ENCODE data around the gene DR1. TPM values are rescaled to one million over a fixed set of nuclear protein-coding genes. Genes with fewer than 3 reads are reported as not detected.

The DR1 gene
- total RNA-seq, 1 donor from 2014 or later = 64.8 TPM

Other genes starting within 250 kb of the DR1 start
- gene TMED5, start 165.5 kb upstream of the DR1 start, total RNA-seq = 52.7 and 56.8 TPM in 2 replicates
- 3.4 and 4.1 TPM in 2 replicates for gene CCDC18, start 165.2 kb upstream of the DR1 start, total RNA-seq
- gene FNBP1L, start 102.2 kb downstream of the DR1 start, total RNA-seq = 25.7 and 29.7 TPM in 2 replicates

Data from bronchial epithelial cell (primary cell).